ENCODE data around the gene AS3MT. TPM values are rescaled to one million over a fixed set of nuclear protein-coding genes. Genes with fewer than 3 reads are reported as not detected.
"Not testable (repeated sequence)": the region's sequence is repeated elsewhere in the genome, so short reads cannot be mapped to it uniquely, and the experiment has no call there.

Gene AS3MT
- total RNA-seq, 1 donor from 2014 or later, result 0.47 TPM

- not testable (repeated sequence) for H3K9me3 Mint-ChIP-seq; H3K27ac Mint-ChIP-seq; DNase-seq (ENCODE audit: low spot score); H3K36me3 Mint-ChIP-seq (ENCODE audit: low read depth); H3K4me1 Mint-ChIP-seq (ENCODE audit: low read depth); H3K4me3 Mint-ChIP-seq
- H3K27me3 Mint-ChIP-seq (ENCODE audit: insufficient read depth), result peaks cover 12% of the 10 kb centered on the region
- intact Hi-C loops (cut with micrococcal nuclease), result loop anchor here (5.0 kb wide), 1 partner anchor 111 kb away; no protein-coding TSS in a partner anchor
Measured at GRCh38 chr10:102838276-102838927, 30.9 kb upstream of the AS3MT start.

DNA sequence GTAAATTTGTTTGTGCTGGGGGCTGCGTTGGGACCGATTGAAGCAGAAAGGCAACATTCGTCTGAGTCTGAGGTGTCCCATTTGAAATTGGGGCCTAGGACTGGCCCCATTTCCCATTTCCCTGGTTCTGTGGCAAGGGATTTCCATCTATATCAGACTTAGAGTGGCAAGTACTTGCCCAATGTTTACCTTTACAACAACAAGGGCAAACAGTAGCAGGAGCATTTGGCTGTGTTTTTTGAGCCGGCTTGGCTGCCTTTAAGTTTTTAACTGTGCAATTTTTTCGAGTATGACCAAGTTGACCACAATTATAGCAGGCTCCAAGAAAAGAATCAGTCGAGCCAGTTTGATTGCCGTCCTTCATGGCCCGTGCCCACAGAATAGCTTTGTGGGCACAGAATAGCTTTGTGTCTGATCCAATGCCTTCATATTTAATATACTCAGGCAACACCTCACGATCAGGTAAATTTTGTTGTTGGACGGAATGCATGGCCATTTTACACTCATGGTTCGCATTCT is 27.4 kb upstream of the AS3MT start:
- H3K27me3 Mint-ChIP-seq (ENCODE audit: insufficient read depth), result peaks cover 12% of the 10 kb centered on the region
- H3K4me1 Mint-ChIP-seq (ENCODE audit: low read depth), result no peaks in the 10 kb centered on the region
- peaks cover 6% of the 10 kb centered on the region for H3K9me3 Mint-ChIP-seq
- H3K36me3 Mint-ChIP-seq (ENCODE audit: low read depth), result no peaks in the 10 kb centered on the region
- no peak overlapping the region for H3K27ac Mint-ChIP-seq
- intact Hi-C loops (cut with micrococcal nuclease), result no loop called here
- no peak for DNase-seq (ENCODE audit: low spot score)
- no peak overlapping the region for H3K4me3 Mint-ChIP-seq

- intact Hi-C loops (cut with micrococcal nuclease); H3K27me3 Mint-ChIP-seq (ENCODE audit: insufficient read depth); H3K27ac Mint-ChIP-seq; DNase-seq (ENCODE audit: low spot score); H3K4me1 Mint-ChIP-seq (ENCODE audit: low read depth); H3K36me3 Mint-ChIP-seq (ENCODE audit: low read depth); H3K9me3 Mint-ChIP-seq; H3K4me3 Mint-ChIP-seq: not testable (repeated sequence)
Measured at GRCh38 chr10:102843139-102843538, 26.1 kb upstream of the AS3MT start.

DNA sequence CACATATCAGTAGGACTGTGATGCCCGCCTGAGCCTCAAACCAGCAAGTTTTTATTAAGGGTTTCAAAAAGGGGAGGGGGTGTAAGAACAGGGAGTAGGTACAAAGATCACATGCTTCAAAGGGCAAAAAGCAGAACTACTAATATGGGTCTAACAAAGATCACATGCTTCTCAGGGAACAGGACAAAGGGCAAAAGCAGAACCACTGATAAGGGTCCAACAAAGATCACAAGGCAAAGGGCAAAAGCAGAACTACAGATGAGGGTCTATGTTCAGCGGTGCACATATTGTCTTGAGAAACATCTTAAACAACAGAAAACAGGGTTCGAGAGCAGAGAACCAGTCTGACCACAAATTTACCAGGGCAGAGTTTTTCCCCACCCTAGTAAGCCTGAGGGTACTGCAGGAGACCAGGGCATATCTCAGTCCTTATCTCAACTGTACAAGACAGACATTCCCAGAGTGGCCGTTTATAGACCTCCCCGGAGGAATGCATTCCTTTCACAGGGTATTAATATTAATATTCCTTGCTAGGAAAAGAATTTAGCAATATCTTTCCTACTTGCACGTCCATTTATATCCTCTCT is 25.0 kb upstream of the AS3MT start:
- H3K4me1 Mint-ChIP-seq (ENCODE audit: low read depth); H3K9me3 Mint-ChIP-seq; H3K36me3 Mint-ChIP-seq (ENCODE audit: low read depth); DNase-seq (ENCODE audit: low spot score); H3K4me3 Mint-ChIP-seq; H3K27me3 Mint-ChIP-seq (ENCODE audit: insufficient read depth); intact Hi-C loops (cut with micrococcal nuclease); H3K27ac Mint-ChIP-seq: not testable (repeated sequence)

- no peak overlapping the region for H3K27ac Mint-ChIP-seq
- no peaks in the 10 kb centered on the region for H3K9me3 Mint-ChIP-seq
- intact Hi-C loops (cut with micrococcal nuclease), result no loop called here
- peaks cover 4% of the 10 kb centered on the region for H3K27me3 Mint-ChIP-seq (ENCODE audit: insufficient read depth)
- H3K4me1 Mint-ChIP-seq (ENCODE audit: low read depth), result no peaks in the 10 kb centered on the region
- H3K36me3 Mint-ChIP-seq (ENCODE audit: low read depth), result no peaks in the 10 kb centered on the region
- DNase-seq (ENCODE audit: low spot score), result no peak
- H3K4me3 Mint-ChIP-seq, result no peak overlapping the region
Measured at GRCh38 chr10:102845352-102845902, 23.8 kb upstream of the AS3MT start.

DNA sequence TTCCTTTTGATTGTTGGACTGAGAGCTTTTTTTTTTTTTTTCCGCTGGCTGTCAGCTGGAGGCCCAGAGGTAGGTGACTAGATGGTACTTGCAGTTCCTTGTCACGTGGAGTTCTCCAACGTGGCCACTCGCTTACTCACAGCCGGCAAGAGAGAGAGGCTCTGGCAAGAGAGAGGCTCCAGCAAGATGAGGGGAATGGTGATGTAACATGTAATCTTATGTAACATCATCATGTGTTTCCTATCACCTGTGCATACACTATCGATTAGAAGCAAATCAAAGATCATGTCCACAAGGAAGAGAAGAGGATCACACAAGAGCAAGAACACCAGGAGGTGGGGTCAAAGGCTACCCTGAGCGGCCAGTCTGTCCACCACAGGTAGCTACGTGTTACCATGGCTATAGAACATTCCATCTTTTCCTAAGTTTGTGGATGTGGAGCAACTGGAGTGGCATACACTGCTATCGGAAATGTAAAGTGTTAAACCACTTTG is 19.2 kb upstream of the AS3MT start:
- no peaks in the 10 kb centered on the region for H3K27me3 Mint-ChIP-seq (ENCODE audit: insufficient read depth)
- no peaks in the 10 kb centered on the region for H3K4me1 Mint-ChIP-seq (ENCODE audit: low read depth)
- DNase-seq (ENCODE audit: low spot score), result no peak
- H3K27ac Mint-ChIP-seq, result no peak overlapping the region
- H3K36me3 Mint-ChIP-seq (ENCODE audit: low read depth), result no peaks in the 10 kb centered on the region
- no peak overlapping the region for H3K4me3 Mint-ChIP-seq
- intact Hi-C loops (cut with micrococcal nuclease), result loop anchor here (10.0 kb wide), 1 partner anchor 785 kb away; the partner anchor contains the start of gene HPS6
- no peaks in the 10 kb centered on the region for H3K9me3 Mint-ChIP-seq

DNA sequence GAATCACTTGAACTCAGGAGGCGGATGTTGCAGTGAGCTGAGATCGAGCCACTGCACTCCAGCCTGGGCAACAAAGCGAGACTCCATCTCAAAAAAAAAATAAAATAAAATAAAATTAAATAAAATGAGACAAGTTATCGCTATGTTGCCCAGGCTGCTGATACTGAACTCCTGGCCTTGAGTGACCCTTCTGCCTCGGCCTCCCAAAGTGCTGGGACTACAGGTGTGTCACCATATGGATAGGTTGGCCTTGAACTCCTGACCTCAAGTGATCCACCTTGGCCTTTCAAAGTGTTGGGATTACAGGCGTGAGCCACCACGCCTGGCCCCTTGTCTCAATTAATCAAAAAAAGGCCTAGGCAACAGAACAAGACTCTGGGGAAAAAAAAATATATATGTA is 16.0 kb upstream of the AS3MT start:
- H3K9me3 Mint-ChIP-seq; DNase-seq (ENCODE audit: low spot score); H3K4me3 Mint-ChIP-seq; H3K36me3 Mint-ChIP-seq (ENCODE audit: low read depth); H3K27ac Mint-ChIP-seq; H3K27me3 Mint-ChIP-seq (ENCODE audit: insufficient read depth): not testable (repeated sequence)
- H3K4me1 Mint-ChIP-seq (ENCODE audit: low read depth), result peaks cover 19% of the 10 kb centered on the region
- intact Hi-C loops (cut with micrococcal nuclease), result loop anchor here (10.0 kb wide), 1 partner anchor 788 kb away; the partner anchor contains the start of gene HPS6

DNA sequence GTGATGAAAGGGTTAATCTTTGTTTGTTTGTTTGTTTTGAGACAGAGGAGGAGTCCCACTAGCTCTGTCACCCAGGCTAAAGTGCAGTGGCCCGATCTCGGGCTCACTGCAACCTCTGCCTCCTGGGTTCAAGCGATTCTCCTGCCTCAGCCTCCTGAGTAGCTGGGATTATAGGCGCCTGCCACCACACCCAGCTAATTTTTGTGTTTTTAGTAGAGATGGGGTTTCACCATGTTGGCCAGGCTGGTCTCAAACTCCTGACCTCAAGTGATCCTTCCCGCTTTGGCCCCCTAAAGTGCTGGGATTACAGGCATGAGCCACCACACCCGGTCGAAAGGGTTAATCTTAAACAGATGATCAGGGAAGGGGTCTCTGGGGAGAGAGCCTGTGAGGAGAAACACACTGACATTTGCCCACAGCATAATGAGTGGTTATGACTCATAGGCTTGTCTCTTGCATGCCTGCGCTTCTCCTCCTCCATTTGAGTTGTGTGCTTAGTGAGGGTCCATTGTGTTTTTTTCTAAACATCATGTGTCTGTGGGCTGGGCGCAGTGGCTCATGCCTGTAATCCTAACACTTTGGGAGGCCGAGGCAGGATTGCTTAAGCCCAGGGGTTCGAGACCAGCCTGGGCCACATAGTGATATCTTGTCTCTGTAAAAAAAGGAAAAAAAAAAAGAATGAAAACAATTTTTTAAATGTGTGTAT is 13.4 kb upstream of the AS3MT start:
- not testable (repeated sequence) for H3K27ac Mint-ChIP-seq; DNase-seq (ENCODE audit: low spot score); H3K9me3 Mint-ChIP-seq; H3K36me3 Mint-ChIP-seq (ENCODE audit: low read depth); H3K27me3 Mint-ChIP-seq (ENCODE audit: insufficient read depth)
- Mint-ChIP-seq H3K4me1 (ENCODE audit: low read depth) (peaks cover 19% of the 10 kb centered on the region), H3K4me3 (peak overlapping the region; percentile 26)
- intact Hi-C loops (cut with micrococcal nuclease), result loop anchor here (2.0 to 10.0 kb wide), 3 partner anchors 337 to 791 kb away; partner anchors contain the start of genes ACTR1A, HPS6, NT5C2 and SUFU

- Mint-ChIP-seq H3K27ac (peak overlapping the region; percentile 9), H3K36me3 (ENCODE audit: low read depth) (peaks cover 2% of the 10 kb centered on the region), H3K4me1 (ENCODE audit: low read depth) (peaks cover 19% of the 10 kb centered on the region), H3K4me3 (no peak overlapping the region), H3K9me3 (no peaks in the 10 kb centered on the region), H3K27me3 (ENCODE audit: insufficient read depth) (no peaks in the 10 kb centered on the region)
- intact Hi-C loops (cut with micrococcal nuclease), result loop anchor here (10.0 kb wide), 1 partner anchor 792 kb away; the partner anchor contains the start of gene HPS6
- no peak for DNase-seq (ENCODE audit: low spot score)
Measured at GRCh38 chr10:102856758-102857424, 12.4 kb upstream of the AS3MT start.

DNA sequence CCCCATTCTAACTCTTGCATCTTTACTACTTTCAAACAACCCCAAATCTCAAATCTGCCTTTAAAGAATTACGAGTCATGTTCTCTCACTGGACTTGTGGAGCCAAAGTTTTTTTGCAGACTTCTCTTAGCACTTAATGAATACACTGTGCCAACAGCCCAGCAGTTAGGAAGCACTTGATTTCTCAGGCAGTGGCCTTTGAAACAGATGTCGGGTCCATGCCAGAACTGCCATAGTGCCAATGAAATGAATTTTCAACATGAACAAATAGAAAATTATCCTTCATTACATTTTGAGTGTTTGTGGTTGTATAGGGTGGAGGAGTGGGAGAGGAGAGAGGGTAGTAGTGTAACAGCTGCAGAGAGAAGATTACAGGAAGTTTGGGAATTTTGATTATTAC is 9.4 kb upstream of the AS3MT start:
- H3K27me3 Mint-ChIP-seq (ENCODE audit: insufficient read depth), result no peaks in the 10 kb centered on the region
- H3K9me3 Mint-ChIP-seq, result no peaks in the 10 kb centered on the region
- peaks cover 19% of the 10 kb centered on the region for H3K4me1 Mint-ChIP-seq (ENCODE audit: low read depth)
- intact Hi-C loops (cut with micrococcal nuclease), result loop anchor here (10.0 kb wide), 1 partner anchor 795 kb away; the partner anchor contains the start of gene HPS6
- peaks cover 10% of the 10 kb centered on the region for H3K36me3 Mint-ChIP-seq (ENCODE audit: low read depth)
- DNase-seq (ENCODE audit: low spot score), result no peak
- H3K4me3 Mint-ChIP-seq, result no peak overlapping the region
- no peak overlapping the region for H3K27ac Mint-ChIP-seq

DNA sequence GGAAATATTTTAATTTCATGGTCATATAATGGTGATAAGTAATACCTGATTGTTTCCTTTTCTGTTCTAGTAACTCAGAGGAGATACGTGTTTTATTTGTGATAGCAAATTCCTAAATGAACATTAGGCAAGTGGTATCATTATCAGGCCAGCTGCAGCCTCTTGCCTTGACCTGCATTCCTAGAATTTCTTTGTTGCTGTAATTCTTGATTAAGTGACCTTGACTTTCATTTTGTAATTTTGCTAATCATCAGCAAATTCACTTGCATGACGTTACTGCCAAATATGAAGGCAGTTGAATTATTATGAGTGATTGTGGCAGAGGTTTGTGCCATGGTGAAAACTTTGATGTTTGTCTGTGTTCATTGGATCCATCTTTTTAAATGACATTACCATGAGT is 5.6 kb upstream of the AS3MT start:
- no peaks in the 10 kb centered on the region for H3K9me3 Mint-ChIP-seq
- no peak for DNase-seq (ENCODE audit: low spot score)
- intact Hi-C loops (cut with micrococcal nuclease), result no loop called here
- H3K27me3 Mint-ChIP-seq (ENCODE audit: insufficient read depth), result peaks cover 4% of the 10 kb centered on the region
- no peak overlapping the region for H3K27ac Mint-ChIP-seq
- H3K4me3 Mint-ChIP-seq, result no peak overlapping the region
- H3K36me3 Mint-ChIP-seq (ENCODE audit: low read depth), result peaks cover 10% of the 10 kb centered on the region
- H3K4me1 Mint-ChIP-seq (ENCODE audit: low read depth), result no peaks in the 10 kb centered on the region

DNA sequence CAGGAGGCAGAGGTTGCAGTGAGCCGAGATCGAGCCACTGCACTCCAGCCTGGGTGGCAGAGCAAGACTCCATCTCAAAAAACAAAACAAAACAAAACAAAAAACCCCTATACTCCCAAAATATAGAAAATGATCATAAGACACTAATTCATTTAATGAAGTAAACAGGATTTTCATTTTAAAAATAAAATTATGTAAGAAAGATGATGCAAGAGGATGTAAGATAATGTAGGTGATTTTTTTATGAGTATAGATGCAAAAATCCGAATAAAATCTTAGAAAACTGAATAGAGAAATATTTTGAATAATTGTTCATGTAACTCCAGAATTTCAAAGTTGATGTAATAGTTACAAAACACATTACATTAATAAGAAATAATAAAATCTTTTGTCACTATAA is 3.6 kb upstream of the AS3MT start:
- Mint-ChIP-seq H3K9me3 (no peaks in the 10 kb centered on the region), H3K27ac (no peak overlapping the region), H3K4me1 (ENCODE audit: low read depth) (peaks cover 7% of the 10 kb centered on the region), H3K4me3 (no peak overlapping the region), H3K36me3 (ENCODE audit: low read depth) (peaks cover 10% of the 10 kb centered on the region), H3K27me3 (ENCODE audit: insufficient read depth) (peaks cover 19% of the 10 kb centered on the region)
- intact Hi-C loops (cut with micrococcal nuclease), result no loop called here
- DNase-seq (ENCODE audit: low spot score), result no peak

All from activated T-helper 1 cell treated with anti-CD3 and anti-CD28 coated beads, Interleukin-12 subunit alpha, Interleukin-12 subunit beta, Interleukin-2, Interleukin-4 antibody, amounts not matched to agents 30 ng/mL and 10 ng/mL and 1 ng/mL, durations not matched to agents 14 hours and 24 hours and 36 hours (primary cell).